GM12878 (cell line): ENCODE measurements around the gene CFAP70. TPM values are rescaled to one million over a fixed set of nuclear protein-coding genes. Genes with fewer than 3 reads are reported as not detected.

Experiments used
- ATAC-seq: fragments of 200-7000 bp; cut with Tn5 transposase; 3 replicates; pipeline ENCODE4 v1.9.1; 2020; ENCODE audit warnings: mild to moderate bottlenecking, moderate library complexity
- BruUV-seq: library from RNA; stranded (reverse); fragments of 400-500 nt; replicated peaks from 2 replicates; lab custom pipeline; 2021; lab: Mats Ljungman, UMichigan
- CTCF ChIA-PET: fragments of 300-600 bp; sonication (Branson Sonifier 250); formaldehyde crosslinking; extraction: SDS; loops from one replicate; lab custom pipeline; 2021; ENCODE audit warnings: inconsistent platforms; lab: Yijun Ruan, JAX
- POLR2A ChIA-PET: fragments of 350-600 bp; formaldehyde crosslinking; extraction: SDS; loops from one replicate; lab custom pipeline; 2021; ENCODE audit warnings: inconsistent platforms; lab: Charles Lee
- RAD21 ChIA-PET: fragments of 300-600 bp; sonication (Branson Sonifier 250); formaldehyde crosslinking; loops from one replicate; lab custom pipeline; 2023; ENCODE audit warnings: antibody characterized with exemption; ENCODE audit not compliant: unreplicated experiment; lab: Charles Lee
- SMC1A ChIA-PET: fragments of 300-600 bp; sonication (Branson Sonifier 250); formaldehyde crosslinking; loops from one replicate; lab custom pipeline; 2023; ENCODE audit not compliant: unreplicated experiment, uncharacterized antibody; lab: Charles Lee
- DNase-seq: peaks from one replicate; pipeline ENCODE4 v3.0.0-alpha.2; 2011; ENCODE audit warnings: low read depth, low spot score
- FAIRE-seq: peaks from 3 replicates; lab custom pipeline; 2011; peaks lifted over from hg19 to GRCh38; lab: Jason Lieb, UNC
- H2AFZ ChIP-seq: 2 replicates; pipeline ENCODE4 v1.6.0; 2011; ENCODE audit warnings: low read depth, low read length, control low read depth; ENCODE audit not compliant: control insufficient read depth
- H3K27ac ChIP-seq: 2 replicates; pipeline ENCODE4 v1.5.1; 2011; ENCODE audit warnings: control low read depth; ENCODE audit not compliant: control insufficient read depth, insufficient read depth
- H3K27me3 ChIP-seq, 2 experiments: replicated peaks in 1 of 2; 2 replicates each; pipeline versions ENCODE4 v1.6.0 to v1.6.1; 2011; ENCODE audit warnings: low read length in 1 of 2; ENCODE audit not compliant: control insufficient read depth in 2 of 2, insufficient read depth in 2 of 2
- H3K36me3 ChIP-seq, 2 experiments: 2 replicates each; pipeline ENCODE4 v1.5.1; 2011; ENCODE audit warnings: low read length in 1 of 2; ENCODE audit not compliant: control insufficient read depth in 2 of 2, insufficient read depth in 2 of 2
- H3K4me1 ChIP-seq: 2 replicates; pipeline ENCODE4 v1.6.1; 2011; ENCODE audit warnings: mild to moderate bottlenecking, low read length, moderate library complexity, mixed read lengths; ENCODE audit not compliant: control insufficient read depth, insufficient read depth
- H3K4me2 ChIP-seq: 2 replicates; pipeline ENCODE4 v1.6.0; 2011; ENCODE audit warnings: control low read depth; ENCODE audit not compliant: control insufficient read depth, insufficient read depth
- H3K4me3 ChIP-seq: fragments of 200-600 bp; sonication (generic); 2 replicates; pipeline ENCODE4 v1.5.1; 2016
- H3K79me2 ChIP-seq: 2 replicates; pipeline ENCODE4 v1.6.0; 2011; ENCODE audit warnings: low read length; ENCODE audit not compliant: control insufficient read depth, insufficient read depth
- H3K9ac ChIP-seq: 2 replicates; pipeline ENCODE4 v1.8.0; 2011; ENCODE audit warnings: low read length, control low read depth, mixed read lengths; ENCODE audit not compliant: control insufficient read depth, insufficient read depth
- H3K9me3 ChIP-seq: replicated peaks from 3 replicates; pipeline ENCODE4 v1.5.1; 2011; ENCODE audit warnings: mild to moderate bottlenecking, low read length; ENCODE audit not compliant: control insufficient read depth, insufficient read depth
- H4K20me1 ChIP-seq: 2 replicates; pipeline ENCODE4 v1.6.0; 2011; ENCODE audit not compliant: control insufficient read depth, insufficient read depth
- BCLAF1 ChIP-seq: fragments of 450-650 bp; IDR thresholded peaks from 2 replicates; pipeline ENCODE4 v1.6.1; 2017; ENCODE audit warnings: antibody characterized with exemption, mild to moderate bottlenecking, moderate library complexity
- CUX1 ChIP-seq: IDR thresholded peaks from 2 replicates; pipeline ENCODE4 v1.6.1; 2012; ENCODE audit warnings: improper control_type of control experiment, low read depth, low read length; ENCODE audit not compliant: insufficient replicate concordance
- ELK1 ChIP-seq: IDR thresholded peaks from 2 replicates; pipeline ENCODE4 v1.6.1; 2012; ENCODE audit warnings: low read depth, low read length, improper control_type of control experiment
- FOXK2 ChIP-seq: fragments of 450-650 bp; IDR thresholded peaks from 2 replicates; pipeline ENCODE4 v1.6.1; 2017; ENCODE audit warnings: mild to moderate bottlenecking, moderate library complexity
- FOXM1 ChIP-seq: IDR thresholded peaks from 2 replicates; pipeline ENCODE4 v1.6.1; 2012; ENCODE audit warnings: low read depth, mild to moderate bottlenecking, inconsistent platforms, low read length, moderate library complexity
- NR2C1 ChIP-seq: fragments of 450-650 bp; IDR thresholded peaks from 2 replicates; pipeline ENCODE4 v1.6.1; 2017; ENCODE audit warnings: antibody characterized with exemption, mild to moderate bottlenecking, moderate library complexity
- SUZ12 ChIP-seq: fragments of 200-600 bp; sonication (generic); IDR thresholded peaks from one replicate; pipeline ENCODE4 v1.6.1; 2018; ENCODE audit warnings: antibody characterized with exemption, mild to moderate bottlenecking; ENCODE audit not compliant: unreplicated experiment
- TBL1XR1 ChIP-seq: IDR thresholded peaks from 2 replicates; pipeline ENCODE4 v1.6.1; 2012; ENCODE audit warnings: low read depth, low read length, improper control_type of control experiment
- USF2 ChIP-seq: IDR thresholded peaks from 2 replicates; pipeline ENCODE4 v1.6.1; 2011; ENCODE audit warnings: low read depth, low read length, improper control_type of control experiment, borderline replicate concordance
- ZNF207 ChIP-seq: fragments of 450-650 bp; IDR thresholded peaks from 2 replicates; pipeline ENCODE4 v1.6.1; 2014; ENCODE audit warnings: antibody characterized with exemption, mild to moderate bottlenecking, borderline replicate concordance
- WGBS: methylation state at CpG from one replicate; pipeline ENCODE4 v1.1.6; 2016; ENCODE audit warnings: low lambda C conversion rate; ENCODE audit not compliant: insufficient replicate concordance, insufficient coverage; ENCODE audit errors: missing lambda C conversion rate; 5-methylcytosine and 5-hydroxymethylcytosine counted together
- in situ Hi-C: fragments of 300-500 bp; cut with MboI; formaldehyde crosslinking; loops from 9 replicates; pipeline ENCODE4 v1.14.3; 2018; ENCODE audit warnings: mixed read lengths
- intact Hi-C: fragments of 100-400 bp; cut with micrococcal nuclease; formaldehyde crosslinking; loops from one replicate; pipeline ENCODE4 v1.14.2; 2022; ENCODE audit not compliant: unreplicated experiment
- polyA plus RNA-seq, 11 experiments: library from polyadenylated mRNA; depleted of rRNA in 4 of 11; unstranded in 6 of 11; stranded (reverse) in 5 of 11; fragments of >200 nt; fragmentation: Nextera tagmentation in 4 of 11; fragmentation: Illumina TruSeq in 1 of 11; extraction: Ambion mirVana in 4 of 11; extraction: Trizol in 1 of 11; gene quantifications; 1 replicate in 1 of 11; 2 replicates in 10 of 11; pipeline versions ENCODE4 v1.2.1 to v1.2.3, GENCODE V29; 2011 to 2016; ENCODE audit warnings: inconsistent platforms in 2 of 11, missing spikeins in 2 of 11, low read depth in 1 of 11
- total RNA-seq, 4 experiments: library from RNA; depleted of rRNA in 3 of 4; stranded (reverse); fragments of >200 nt in 3 of 4; fragmentation: Illumina TruSeq in 1 of 4; extraction: Trizol in 1 of 4; gene quantifications; 2 replicates each; pipeline versions ENCODE4 v1.2.1 to v1.2.3, GENCODE V29; 2013 to 2021

The CFAP70 gene
- total and polyA plus RNA-seq, 10 of the 15 experiments (the other 5 are each of a cell fraction or from before 2014, with no cell fraction given) = 0.21 to 1.1 (median 0.42) TPM

GRCh38 chr10:73357821-73358220 is 843 bp downstream of the CFAP70 start:
- Histone ChIP-seq H3K27me3 (no peaks in the 10 kb centered on the region), H3K4me3 (peak overlapping the region; percentile 71), H3K9me3 (no peaks in the 10 kb centered on the region), H3K4me1 (peaks cover 3% of the 10 kb centered on the region; the same call in 1 of the 2 replicates), H3K36me3 (no peaks in the 10 kb centered on the region), H3K27ac (no peak overlapping the region), H3K79me2 (no peaks in the 10 kb centered on the region), H4K20me1 (no peaks in the 10 kb centered on the region), H3K4me2 (peak overlapping the region; percentile 74), H2AFZ (peak overlapping the region; percentile 96), H3K9ac (peak overlapping the region; percentile 52)
- WGBS = 24% methylated on average over 5 of the region's 5 CpGs
- SMC1A ChIA-PET = interaction anchor here (1.2 to 2.3 kb wide), 7 partner anchors 9 to 86 kb away, joined by 3 to 7 read pairs (median 5); no protein-coding TSS in a partner anchor
- ATAC-seq (no peak), DNase-seq (no peak), FAIRE-seq (no peak)
- POLR2A ChIA-PET = interaction anchor here (0.6 to 2.2 kb wide), 3 partner anchors 84 to 372 kb away, joined by 3 to 7 read pairs (median 3); partner anchors contain the start of gene MRPS16
- in situ Hi-C loops (no loop called here), intact Hi-C loops (loop anchor here (1.0 kb wide), 1 partner anchor 111 kb away; the partner anchor contains the start of gene DNAJC9)
- BruUV-seq = no TSS peak
- CTCF ChIA-PET = interaction anchor here (0.9 to 1.7 kb wide), 3 partner anchors 94 to 286 kb away, joined by 3 to 7 read pairs (median 6); no protein-coding TSS in a partner anchor
- RAD21 ChIA-PET = interaction anchor here (0.9 to 1.0 kb wide), 2 partner anchors 9 to 110 kb away, joined by 3 read pairs; no protein-coding TSS in a partner anchor
- TF ChIP-seq CUX1 = no peak
- TF ChIP-seq ELK1 = no peak
- TF ChIP-seq SUZ12 = no peak
- TF ChIP-seq ZNF207 = no peak
- TF ChIP-seq FOXM1 = no peak
- no peak for TF ChIP-seq BCLAF1
- TF ChIP-seq TBL1XR1 = no peak
- TF ChIP-seq FOXK2 = no peak
- TF ChIP-seq NR2C1 = no peak
- TF ChIP-seq USF2 = no peak
